ENCODE results near the gene NEUROD6. TPM values are rescaled to one million over a fixed set of nuclear protein-coding genes. Genes with fewer than 3 reads are reported as not detected.

The NEUROD6 gene
- polyA plus RNA-seq, 1 donor (not counting 4 experiments of a cell fraction or from before 2014, with no cell fraction given), result not detected

DNA sequence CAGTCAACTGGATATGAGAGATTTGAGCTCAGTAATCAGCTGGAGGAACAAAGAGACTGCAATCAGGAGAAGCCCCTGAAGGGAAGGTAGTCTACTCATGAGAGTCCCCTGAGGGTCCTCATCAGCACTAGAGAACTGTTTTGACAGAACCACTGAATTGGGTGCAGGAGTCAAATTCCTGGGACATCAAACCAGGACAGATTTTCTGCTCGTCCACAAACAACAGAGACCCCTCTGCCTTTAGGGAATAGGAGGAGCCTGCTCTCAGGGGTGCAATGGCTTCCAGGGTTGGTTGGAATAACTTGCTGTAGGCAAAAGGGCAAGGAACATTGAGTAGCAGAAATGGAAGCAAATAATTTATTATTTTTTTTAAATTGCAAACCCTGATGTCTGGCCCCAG is 21.9 kb upstream of the NEUROD6 start:
- no peak overlapping the region for H3K4me2 ChIP-seq (ENCODE audit: control insufficient read depth, extremely low read depth, insufficient read depth, low read depth, low read length)
- H3K4me1 ChIP-seq (ENCODE audit: control insufficient read depth, extremely low read depth, insufficient read depth, low read length), result no peaks in the 10 kb centered on the region
- DNase-seq (ENCODE audit: low read depth, low spot score), result no peak
- H3K9me3 ChIP-seq (ENCODE audit: control insufficient read depth, low read depth, low read length), result no peaks in the 10 kb centered on the region
- dilution Hi-C loops (cut with MboI; ENCODE audit: extremely low pct_ligation_motif_present, low sequenced_read_pairs), result no loop called here
- no peaks in the 10 kb centered on the region for H3K79me2 ChIP-seq (ENCODE audit: control insufficient read depth, insufficient read depth, low read length)
- no peak overlapping the region for H3K27ac ChIP-seq (ENCODE audit: control insufficient read depth, insufficient read depth, low read length)
- no peak overlapping the region for H3K4me3 ChIP-seq (ENCODE audit: control insufficient read depth in 2 of 3, extremely low read depth in 1 of 3, insufficient read depth in 2 of 3, low read depth in 1 of 3, low read length in 3 of 3)
- peaks cover 15% of the 10 kb centered on the region for H3K27me3 ChIP-seq (ENCODE audit: control insufficient read depth, extremely low read depth, insufficient read depth, low read length)
- H3K36me3 ChIP-seq (ENCODE audit: control insufficient read depth in 2 of 2, extremely low read depth in 1 of 2, insufficient read depth in 2 of 2, low read length in 2 of 2), result no peaks in the 10 kb centered on the region
- no peak for FAIRE-seq
- TF ChIP-seq, protein P1, sequence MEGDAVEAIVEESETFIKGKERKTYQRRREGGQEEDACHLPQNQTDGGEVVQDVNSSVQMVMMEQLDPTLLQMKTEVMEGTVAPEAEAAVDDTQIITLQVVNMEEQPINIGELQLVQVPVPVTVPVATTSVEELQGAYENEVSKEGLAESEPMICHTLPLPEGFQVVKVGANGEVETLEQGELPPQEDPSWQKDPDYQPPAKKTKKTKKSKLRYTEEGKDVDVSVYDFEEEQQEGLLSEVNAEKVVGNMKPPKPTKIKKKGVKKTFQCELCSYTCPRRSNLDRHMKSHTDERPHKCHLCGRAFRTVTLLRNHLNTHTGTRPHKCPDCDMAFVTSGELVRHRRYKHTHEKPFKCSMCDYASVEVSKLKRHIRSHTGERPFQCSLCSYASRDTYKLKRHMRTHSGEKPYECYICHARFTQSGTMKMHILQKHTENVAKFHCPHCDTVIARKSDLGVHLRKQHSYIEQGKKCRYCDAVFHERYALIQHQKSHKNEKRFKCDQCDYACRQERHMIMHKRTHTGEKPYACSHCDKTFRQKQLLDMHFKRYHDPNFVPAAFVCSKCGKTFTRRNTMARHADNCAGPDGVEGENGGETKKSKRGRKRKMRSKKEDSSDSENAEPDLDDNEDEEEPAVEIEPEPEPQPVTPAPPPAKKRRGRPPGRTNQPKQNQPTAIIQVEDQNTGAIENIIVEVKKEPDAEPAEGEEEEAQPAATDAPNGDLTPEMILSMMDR (optimal IDR thresholded peaks at IDR 0.05 in 1 of 3, IDR thresholded peaks at IDR 0.05 in 1 of 3, conservative IDR thresholded peaks at IDR 0.05 in 1 of 3; ENCODE audit: extremely low read depth in 1 of 3, insufficient read depth in 2 of 3, low read length in 3 of 3), result no peak
- TF ChIP-seq EZH2 (IDR thresholded peaks at IDR 0.05; ENCODE audit: low read length), result no peak
- no peaks in the 10 kb centered on the region for H4K20me1 ChIP-seq (ENCODE audit: control insufficient read depth, extremely low read depth, insufficient read depth, low read length)
- no peak overlapping the region for H2AFZ ChIP-seq (ENCODE audit: control insufficient read depth, low read length)
- H3K9me1 ChIP-seq (ENCODE audit: control insufficient read depth, extremely low read depth, insufficient read depth, low read length), result no peaks in the 10 kb centered on the region
- H3K9ac ChIP-seq (ENCODE audit: control insufficient read depth, extremely low read depth, insufficient read depth, low read length), result no peak overlapping the region

DNA sequence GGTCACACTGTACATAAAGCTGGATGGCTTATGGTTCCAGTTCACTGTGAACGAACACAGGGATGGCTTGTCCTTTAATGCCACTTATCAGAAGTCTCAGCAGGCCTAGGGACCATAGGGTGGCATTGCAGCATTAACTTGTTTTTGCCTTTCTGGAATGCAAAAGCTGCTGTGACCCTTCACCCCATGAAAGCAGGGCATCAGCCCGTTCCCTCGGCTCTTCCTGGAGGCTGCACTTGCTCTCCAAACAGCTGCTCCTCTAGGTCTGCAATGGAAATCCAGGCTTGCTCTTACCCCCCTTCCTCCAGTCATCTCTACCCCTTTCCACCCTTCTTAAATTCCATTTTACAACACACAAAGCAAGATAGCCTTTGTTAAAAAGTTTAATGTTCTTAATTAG is 17.9 kb upstream of the NEUROD6 start:
- no peak overlapping the region for H3K9ac ChIP-seq (ENCODE audit: control insufficient read depth, extremely low read depth, insufficient read depth, low read length)
- H2AFZ ChIP-seq (ENCODE audit: control insufficient read depth, low read length), result no peak overlapping the region
- no peak overlapping the region for H3K27ac ChIP-seq (ENCODE audit: control insufficient read depth, insufficient read depth, low read length)
- no peak overlapping the region for H3K4me3 ChIP-seq (ENCODE audit: control insufficient read depth in 2 of 3, extremely low read depth in 1 of 3, insufficient read depth in 2 of 3, low read depth in 1 of 3, low read length in 3 of 3)
- FAIRE-seq, result no peak
- dilution Hi-C loops (cut with MboI; ENCODE audit: extremely low pct_ligation_motif_present, low sequenced_read_pairs), result no loop called here
- TF ChIP-seq, protein P1 (optimal IDR thresholded peaks at IDR 0.05 in 1 of 3, IDR thresholded peaks at IDR 0.05 in 1 of 3, conservative IDR thresholded peaks at IDR 0.05 in 1 of 3; ENCODE audit: extremely low read depth in 1 of 3, insufficient read depth in 2 of 3, low read length in 3 of 3), result no peak
- TF ChIP-seq EZH2 (IDR thresholded peaks at IDR 0.05; ENCODE audit: low read length), result no peak
- no peaks in the 10 kb centered on the region for H3K9me3 ChIP-seq (ENCODE audit: control insufficient read depth, low read depth, low read length)
- no peak for DNase-seq (ENCODE audit: low read depth, low spot score)
- no peaks in the 10 kb centered on the region for H3K4me1 ChIP-seq (ENCODE audit: control insufficient read depth, extremely low read depth, insufficient read depth, low read length)
- no peaks in the 10 kb centered on the region for H3K36me3 ChIP-seq (ENCODE audit: control insufficient read depth in 2 of 2, extremely low read depth in 1 of 2, insufficient read depth in 2 of 2, low read length in 2 of 2)
- H3K9me1 ChIP-seq (ENCODE audit: control insufficient read depth, extremely low read depth, insufficient read depth, low read length), result no peaks in the 10 kb centered on the region
- no peaks in the 10 kb centered on the region for H4K20me1 ChIP-seq (ENCODE audit: control insufficient read depth, extremely low read depth, insufficient read depth, low read length)
- H3K79me2 ChIP-seq (ENCODE audit: control insufficient read depth, insufficient read depth, low read length), result no peaks in the 10 kb centered on the region
- peaks cover 4% of the 10 kb centered on the region for H3K27me3 ChIP-seq (ENCODE audit: control insufficient read depth, extremely low read depth, insufficient read depth, low read length)
- no peak overlapping the region for H3K4me2 ChIP-seq (ENCODE audit: control insufficient read depth, extremely low read depth, insufficient read depth, low read depth, low read length)
